IMR-90 (cell line): ENCODE measurements around the gene GNB5. TPM values are rescaled to one million over a fixed set of nuclear protein-coding genes. Genes with fewer than 3 reads are reported as not detected.

Source experiments
- ATAC-seq: fragments of 200-7000 bp; cut with Tn5 transposase; 2 replicates; pipeline ENCODE4 v1.9.1; 2020; ENCODE audit warnings: low read depth, mild to moderate bottlenecking, moderate library complexity
- BruUV-seq: library from RNA; stranded (reverse); fragments of 400-500 nt; replicated peaks from 2 replicates; lab custom pipeline; 2021; lab: Mats Ljungman, UMichigan
- CTCF ChIA-PET: fragments of 300-600 bp; formaldehyde crosslinking; extraction: SDS; loops from one replicate; lab custom pipeline; 2021; ENCODE audit warnings: antibody characterized with exemption; lab: Yijun Ruan, JAX
- POLR2A ChIA-PET: fragments of 300-600 bp; sonication (Branson Sonifier 250); formaldehyde crosslinking; loops from one replicate; lab custom pipeline; 2022; ENCODE audit warnings: antibody characterized with exemption; ENCODE audit not compliant: unreplicated experiment; lab: Charles Lee
- DNase-seq: peaks from one replicate; pipeline ENCODE4 v3.0.0; 2013
- H2AFZ ChIP-seq: replicated peaks from 2 replicates; pipeline ENCODE3; 2013; ENCODE audit warnings: low read length, mild to moderate bottlenecking; ENCODE audit not compliant: poor library complexity
- H2AK5ac ChIP-seq: 2 replicates; pipeline ENCODE4 v1.6.1; 2013; ENCODE audit warnings: low read depth, low read length, inconsistent platforms
- H2AK9ac ChIP-seq: replicated peaks from 2 replicates; pipeline ENCODE3; 2013; ENCODE audit warnings: mild to moderate bottlenecking, low read depth, low read length, moderate library complexity; ENCODE audit not compliant: poor library complexity
- H2BK120ac ChIP-seq: 2 replicates; pipeline ENCODE4 v1.6.1; 2013; ENCODE audit warnings: low read depth, low read length, inconsistent platforms
- H2BK15ac ChIP-seq: 3 replicates; pipeline ENCODE4 v1.6.1; 2013; ENCODE audit warnings: low read depth, low read length, inconsistent platforms
- H2BK20ac ChIP-seq: 2 replicates; pipeline ENCODE4 v1.6.1; 2013; ENCODE audit warnings: low read depth, mild to moderate bottlenecking, inconsistent platforms, low read length, moderate library complexity
- H2BK5ac ChIP-seq: 2 replicates; pipeline ENCODE4 v1.6.1; 2013; ENCODE audit warnings: mild to moderate bottlenecking, low read depth, low read length, inconsistent platforms; ENCODE audit not compliant: poor library complexity, severe bottlenecking
- H3K14ac ChIP-seq: replicated peaks from 2 replicates; pipeline ENCODE4 v1.6.1; 2013; ENCODE audit warnings: low read depth, low read length, inconsistent platforms
- H3K18ac ChIP-seq: 2 replicates; pipeline ENCODE4 v1.6.1; 2013; ENCODE audit warnings: low read depth, low read length, control low read depth
- H3K23ac ChIP-seq: 2 replicates; pipeline ENCODE4 v1.6.1; 2013; ENCODE audit warnings: low read depth, low read length, inconsistent platforms
- H3K27ac ChIP-seq: 2 replicates; pipeline ENCODE4 v1.5.1; 2013; ENCODE audit warnings: mild to moderate bottlenecking, control low read depth, low read length; ENCODE audit not compliant: insufficient read depth
- H3K27me3 ChIP-seq: 2 replicates; pipeline ENCODE4 v1.6.1; 2013; ENCODE audit warnings: low read length; ENCODE audit not compliant: control insufficient read depth, insufficient read depth
- H3K36me3 ChIP-seq: 2 replicates; pipeline ENCODE4 v1.6.1; 2013; ENCODE audit warnings: low read length, mixed read lengths; ENCODE audit not compliant: control insufficient read depth, insufficient read depth
- H3K4ac ChIP-seq: 2 replicates; pipeline ENCODE4 v1.6.1; 2013; ENCODE audit warnings: low read depth, low read length, inconsistent platforms
- H3K4me1 ChIP-seq: 2 replicates; pipeline ENCODE4 v1.6.1; 2013; ENCODE audit warnings: low read length, mixed read lengths; ENCODE audit not compliant: control insufficient read depth, insufficient read depth
- H3K4me2 ChIP-seq: 2 replicates; pipeline ENCODE4 v1.6.1; 2013; ENCODE audit warnings: low read depth, mild to moderate bottlenecking, control low read depth, low read length, moderate library complexity
- H3K4me3 ChIP-seq: 2 replicates; pipeline ENCODE4 v1.5.1; 2013; ENCODE audit warnings: low read depth, mild to moderate bottlenecking, control low read depth, low read length, moderate library complexity; ENCODE audit not compliant: insufficient read depth
- H3K56ac ChIP-seq: 2 replicates; pipeline ENCODE4 v1.6.1; 2013; ENCODE audit warnings: low read length, inconsistent platforms; ENCODE audit not compliant: insufficient read depth; ENCODE audit errors: extremely low read depth
- H3K79me1 ChIP-seq, 2 experiments: 2 replicates each; pipeline ENCODE4 v1.6.1; 2013; ENCODE audit warnings: low read length in 2 of 2, inconsistent platforms in 1 of 2, low read depth in 1 of 2
- H3K9ac ChIP-seq: 2 replicates; pipeline ENCODE4 v1.6.1; 2013; ENCODE audit warnings: low read depth, low read length, control low read depth
- H3K9me1 ChIP-seq: 2 replicates; pipeline ENCODE4 v1.6.1; 2013; ENCODE audit warnings: low read length, inconsistent platforms; ENCODE audit not compliant: insufficient read depth
- H3K9me3 ChIP-seq: 2 replicates; pipeline ENCODE4 v1.6.1; 2013; ENCODE audit warnings: low read length; ENCODE audit not compliant: control insufficient read depth, insufficient read depth
- H4K20me1 ChIP-seq: 2 replicates; pipeline ENCODE4 v1.6.1; 2013; ENCODE audit warnings: low read length, inconsistent platforms; ENCODE audit not compliant: insufficient read depth
- H4K5ac ChIP-seq: 2 replicates; pipeline ENCODE4 v1.6.1; 2013; ENCODE audit warnings: mild to moderate bottlenecking, low read depth, low read length, control low read depth
- H4K8ac ChIP-seq, 2 experiments: 2 replicates each; pipeline ENCODE4 v1.6.1; 2013; ENCODE audit warnings: low read depth in 2 of 2, low read length in 2 of 2, control low read depth in 1 of 2, inconsistent platforms in 1 of 2
- H4K91ac ChIP-seq: 2 replicates; pipeline ENCODE4 v1.6.1; 2013; ENCODE audit warnings: low read depth, low read length, inconsistent platforms; ENCODE audit not compliant: insufficient read depth
- BHLHE40 ChIP-seq: fragments of 150-350 bp; IDR thresholded peaks from 2 replicates; pipeline ENCODE4 v1.6.1; 2016; ENCODE audit warnings: mild to moderate bottlenecking, low read depth, low read length
- CEBPB ChIP-seq: IDR thresholded peaks from 2 replicates; pipeline ENCODE4 v1.6.1; 2012; ENCODE audit warnings: low read depth, low read length, improper control_type of control experiment
- MAZ ChIP-seq: IDR thresholded peaks from 2 replicates; pipeline ENCODE4 v1.6.1; 2012; ENCODE audit warnings: low read depth, mild to moderate bottlenecking, low read length, improper control_type of control experiment, moderate library complexity, borderline replicate concordance
- MXI1 ChIP-seq: IDR thresholded peaks from 2 replicates; pipeline ENCODE4 v1.6.1; 2012; ENCODE audit warnings: low read depth, mild to moderate bottlenecking, low read length, moderate library complexity, borderline replicate concordance
- NFE2L2 ChIP-seq: fragments of 150-350 bp; IDR thresholded peaks from 2 replicates; pipeline ENCODE4 v1.6.1; 2016; ENCODE audit warnings: low read depth, mild to moderate bottlenecking, low read length
- POLR2A ChIP-seq: IDR thresholded peaks from 2 replicates; pipeline ENCODE4 v1.6.1; 2012; ENCODE audit warnings: mild to moderate bottlenecking, low read depth, low read length
- RFX5 ChIP-seq: IDR thresholded peaks from 2 replicates; pipeline ENCODE4 v1.8.0; 2012; ENCODE audit warnings: low read depth, mild to moderate bottlenecking, low read length, moderate library complexity
- SMC3 ChIP-seq: fragments of 150-350 bp; IDR thresholded peaks from 2 replicates; pipeline ENCODE4 v1.6.1; 2016; ENCODE audit warnings: low read depth, mild to moderate bottlenecking, antibody characterized with exemption, low read length, moderate library complexity
- USF2 ChIP-seq: fragments of 150-350 bp; IDR thresholded peaks from 2 replicates; pipeline ENCODE4 v1.6.1; 2017; ENCODE audit warnings: mild to moderate bottlenecking, antibody characterized with exemption, low read length, low read depth
- WGBS, 2 experiments: methylation state at CpG; one replicate each; pipeline versions ENCODE4 v1.1.5 to v1.1.7; 2013; ENCODE audit warnings: missing lambda C conversion rate in 2 of 2; ENCODE audit not compliant: insufficient read length in 1 of 2; ENCODE audit errors: extremely low coverage in 2 of 2; 5-methylcytosine and 5-hydroxymethylcytosine counted together
- dilution Hi-C: fragments of 300-500 bp; cut with HindIII; formaldehyde crosslinking; loops from one replicate; pipeline ENCODE4 v1.14.3; 2018; ENCODE audit warnings: low sequenced_read_pairs; ENCODE audit not compliant: unreplicated experiment
- in situ Hi-C: fragments of 300-500 bp; cut with MboI; formaldehyde crosslinking; loops from 3 replicates; pipeline ENCODE4 v1.14.3; 2019; ENCODE audit warnings: low sequenced_read_pairs, inconsistent platforms, mixed read lengths
- intact Hi-C: fragments of 100-400 bp; cut with micrococcal nuclease; formaldehyde crosslinking; loops from 2 replicates; pipeline ENCODE4 v1.10.0; 2022
- polyA plus RNA-seq, 3 experiments: library from polyadenylated mRNA; depleted of rRNA; stranded (reverse); fragments of >200 nt; gene quantifications; 2 replicates each; pipeline ENCODE4 v1.2.3, GENCODE V29; 2012; ENCODE audit warnings: low replicate concordance in 1 of 3
- total RNA-seq: library from RNA; depleted of rRNA; stranded (reverse); fragments of >200 nt; gene quantifications from 2 replicates; pipeline ENCODE4 v1.2.3, GENCODE V29; 2012

The GNB5 gene
- total and polyA plus RNA-seq, 2 of the 4 experiments (the other 2 are of a cell fraction): 27.7 to 33.2 TPM

GRCh38 chr15:52143873-52144272 lies 47.3 kb downstream of the GNB5 start:
- peaks cover 13% of the 10 kb centered on the region; the same call in 1 of the 2 replicates for H3K36me3 ChIP-seq
- H3K18ac ChIP-seq: peak overlapping the region; percentile 16; the same call in 1 of the 2 replicates
- in situ Hi-C loops: no loop called here
- no peak for TF ChIP-seq RFX5
- TF ChIP-seq SMC3: no peak
- TF ChIP-seq USF2: no peak
- TF ChIP-seq POLR2A: no peak
- TF ChIP-seq CEBPB: 0 out of 2 replicates have a peak, but pooled peaks have one; percentile 5
- no peak for TF ChIP-seq NFE2L2
- TF ChIP-seq BHLHE40: no peak
- 0 out of 2 replicates have a peak, but pooled peaks have one; percentile 17 for TF ChIP-seq MAZ
- TF ChIP-seq MXI1: no peak
- peak overlapping the region; percentile 20 for H4K91ac ChIP-seq
- BruUV-seq: no TSS peak
- no peak overlapping the region; the same call in 1 of the 2 replicates for H4K5ac ChIP-seq
- H4K20me1 ChIP-seq: no peaks in the 10 kb centered on the region
- peak overlapping the region; percentile 14; the same call in 1 of the 2 replicates for H3K4ac ChIP-seq
- no peak overlapping the region for H3K14ac ChIP-seq
- DNase-seq: peak; percentile 81
- H3K4me2 ChIP-seq: no peak overlapping the region
- H2BK120ac ChIP-seq: peak overlapping the region; percentile 65
- no peaks in the 10 kb centered on the region for H3K9me3 ChIP-seq
- peak overlapping the region in 1 of 2 experiments; percentile 50; a peak in 2 of 4 replicates for H4K8ac ChIP-seq
- no CpG with 5 or more reads among the region's 11 CpGs for WGBS, 2 experiments
- ATAC-seq: peak; percentile 69
- H2BK20ac ChIP-seq: 0 out of 2 replicates have a peak overlapping the region, but pooled peaks have one; percentile 23
- intact Hi-C loops: no loop called here
- no peak overlapping the region for H3K9ac ChIP-seq
- no peak overlapping the region; the same call in 1 of the 2 replicates for H2AK5ac ChIP-seq
- POLR2A ChIA-PET: no interaction called here
- no peak overlapping the region for H3K23ac ChIP-seq
- peak overlapping the region; percentile 82 for H2BK5ac ChIP-seq
- H3K4me1 ChIP-seq: peaks cover 17% of the 10 kb centered on the region
- H3K27me3 ChIP-seq: no peaks in the 10 kb centered on the region
- peak overlapping the region; percentile 15 for H2AFZ ChIP-seq
- dilution Hi-C loops: no loop called here
- CTCF ChIA-PET: interaction anchor here (0.6 kb wide), 1 partner anchor 64 kb away, joined by 3 read pairs; no protein-coding TSS in a partner anchor
- H3K79me1 ChIP-seq: peaks cover 0 to 11% of the 10 kb centered on the region in 2 experiments; a peak in 2 of 4 replicates
- H2AK9ac ChIP-seq: no peak overlapping the region
- no peak overlapping the region for H3K4me3 ChIP-seq
- H3K27ac ChIP-seq: no peak overlapping the region
- H3K9me1 ChIP-seq: peaks cover 16% of the 10 kb centered on the region
- H3K56ac ChIP-seq: no peak overlapping the region
- H2BK15ac ChIP-seq: peak overlapping the region; percentile 16; the same call in 1 of the 3 replicates
